AG09309 (cell line): Measurements from ENCODE around the gene PTDSS2.

Experiments
- DNase-seq: peaks from one replicate; pipeline ENCODE4 v3.0.0-alpha.2; 2010; ENCODE audit warnings: low read depth
- H3K4me3 ChIP-seq: 2 replicates; pipeline ENCODE4 v1.5.1; 2011; ENCODE audit warnings: mild to moderate bottlenecking, low read depth, low read length, moderate library complexity; ENCODE audit not compliant: control insufficient read depth
- CTCF ChIP-seq: IDR thresholded peaks from 2 replicates; pipeline ENCODE4 v1.5.1; 2011; ENCODE audit warnings: mild to moderate bottlenecking, low read depth, low read length, inconsistent platforms; ENCODE audit not compliant: insufficient read depth, control insufficient read depth; ENCODE audit errors: missing control alignments

Gene PTDSS2

DNA sequence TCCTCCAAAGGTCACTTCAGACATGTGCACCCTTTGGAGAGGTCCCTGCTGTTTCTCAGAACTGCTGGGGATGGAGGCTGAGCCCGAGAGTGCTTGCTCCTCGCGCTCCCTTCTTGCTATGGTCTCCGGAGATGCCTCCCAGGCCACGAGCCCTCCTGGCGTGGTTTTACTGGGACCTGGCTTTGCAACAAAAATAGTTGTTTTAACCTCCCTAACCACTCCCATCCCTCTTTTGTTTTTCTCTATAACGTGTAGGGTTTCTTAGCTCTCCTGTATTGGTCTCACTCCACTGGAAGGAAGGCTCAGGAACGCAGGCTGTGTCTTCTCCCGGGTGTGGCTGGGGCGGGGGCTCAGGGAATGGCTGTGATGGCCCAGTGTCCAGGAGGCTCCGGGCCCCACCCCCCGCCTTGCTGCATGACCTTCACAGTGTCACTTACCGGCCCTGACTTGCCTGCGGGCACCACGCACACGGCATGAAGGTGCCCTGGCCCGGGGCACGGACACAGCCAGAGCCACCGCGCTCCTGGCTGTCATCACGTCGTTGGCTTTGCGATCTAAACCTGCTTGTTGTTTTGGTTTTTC lies 5.6 kb downstream of the PTDSS2 start:
- no peak for TF ChIP-seq CTCF

GRCh38 chr11:456533-456932 lies 6.5 kb downstream of the PTDSS2 start:
- no peak for TF ChIP-seq CTCF
- no peak for DNase-seq
- no peak overlapping the region for H3K4me3 ChIP-seq

More for the DNA sequence above, 5.6 kb downstream of the PTDSS2 start:
- H3K4me3 ChIP-seq: no peak overlapping the region
- no peak for DNase-seq

DNA sequence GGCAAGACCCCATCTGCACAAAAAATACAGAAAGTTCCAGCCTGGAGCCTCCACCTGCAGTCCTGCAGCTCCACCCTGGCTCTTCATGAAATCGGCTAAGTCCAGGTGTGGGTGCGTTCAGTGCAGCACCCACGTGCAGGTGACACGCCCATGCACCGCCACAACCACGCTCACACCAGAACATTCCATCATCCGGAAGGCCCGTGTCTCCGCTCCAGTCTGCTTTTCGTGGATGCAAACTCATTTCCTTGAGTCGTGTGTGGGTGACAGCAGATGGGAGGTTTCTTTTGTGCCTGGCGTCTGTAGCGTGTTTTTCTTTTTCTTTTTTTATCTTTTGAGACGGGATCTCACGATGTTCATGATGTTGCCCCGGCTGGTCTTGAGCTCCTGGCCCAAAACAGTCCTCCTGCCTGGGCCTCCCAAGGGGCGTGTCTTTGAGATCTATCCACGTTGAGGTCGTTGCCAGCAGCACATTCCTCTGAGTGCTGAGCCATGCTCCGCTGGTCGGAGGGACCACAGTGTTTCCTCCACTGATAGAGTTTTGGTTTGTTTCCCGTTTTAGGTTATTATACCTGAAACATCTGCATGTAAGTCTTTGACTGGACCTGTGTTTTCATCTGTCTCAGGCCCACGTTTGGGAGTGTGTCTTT lies 7.2 kb downstream of the PTDSS2 start:
- H3K4me3 ChIP-seq: no peak overlapping the region
- no peak for DNase-seq
- no peak for TF ChIP-seq CTCF

DNA sequence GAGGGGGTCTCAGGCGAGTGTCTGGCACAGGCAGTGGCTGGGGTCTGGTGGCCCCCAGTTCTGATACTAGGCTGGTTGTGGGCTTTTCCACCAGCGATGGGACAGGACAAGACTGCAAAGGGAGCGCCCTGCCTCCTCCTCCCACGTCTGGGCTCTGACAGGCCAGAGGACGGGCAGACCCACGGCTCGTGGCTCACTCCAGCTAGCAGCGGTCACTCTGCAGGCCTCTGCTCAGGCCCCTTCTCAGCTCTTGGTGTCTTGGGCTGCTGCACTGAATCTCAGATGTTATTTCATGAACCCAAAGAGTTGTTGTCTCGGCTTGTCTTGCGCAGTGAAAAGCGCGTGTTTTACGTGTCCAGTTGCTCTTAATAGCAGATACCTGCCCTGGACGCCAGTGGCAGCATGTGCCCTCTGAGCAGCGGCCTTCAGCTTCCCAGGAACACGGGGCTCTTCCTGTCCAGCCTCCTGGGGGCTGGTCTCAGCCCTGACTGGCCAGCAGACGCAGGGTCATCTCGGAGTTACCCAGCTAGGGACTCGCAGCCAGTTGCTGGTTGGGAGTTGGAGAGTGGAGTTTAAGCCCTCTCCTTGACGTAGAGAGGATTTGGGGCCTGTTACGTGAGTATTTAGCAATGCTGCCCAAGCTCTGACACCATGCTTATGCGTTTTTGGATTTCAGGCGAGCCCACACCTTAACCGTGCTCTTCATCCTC lies 9.6 kb downstream of the PTDSS2 start:
- no peak for DNase-seq
- H3K4me3 ChIP-seq: no peak overlapping the region
- no peak for TF ChIP-seq CTCF

DNA sequence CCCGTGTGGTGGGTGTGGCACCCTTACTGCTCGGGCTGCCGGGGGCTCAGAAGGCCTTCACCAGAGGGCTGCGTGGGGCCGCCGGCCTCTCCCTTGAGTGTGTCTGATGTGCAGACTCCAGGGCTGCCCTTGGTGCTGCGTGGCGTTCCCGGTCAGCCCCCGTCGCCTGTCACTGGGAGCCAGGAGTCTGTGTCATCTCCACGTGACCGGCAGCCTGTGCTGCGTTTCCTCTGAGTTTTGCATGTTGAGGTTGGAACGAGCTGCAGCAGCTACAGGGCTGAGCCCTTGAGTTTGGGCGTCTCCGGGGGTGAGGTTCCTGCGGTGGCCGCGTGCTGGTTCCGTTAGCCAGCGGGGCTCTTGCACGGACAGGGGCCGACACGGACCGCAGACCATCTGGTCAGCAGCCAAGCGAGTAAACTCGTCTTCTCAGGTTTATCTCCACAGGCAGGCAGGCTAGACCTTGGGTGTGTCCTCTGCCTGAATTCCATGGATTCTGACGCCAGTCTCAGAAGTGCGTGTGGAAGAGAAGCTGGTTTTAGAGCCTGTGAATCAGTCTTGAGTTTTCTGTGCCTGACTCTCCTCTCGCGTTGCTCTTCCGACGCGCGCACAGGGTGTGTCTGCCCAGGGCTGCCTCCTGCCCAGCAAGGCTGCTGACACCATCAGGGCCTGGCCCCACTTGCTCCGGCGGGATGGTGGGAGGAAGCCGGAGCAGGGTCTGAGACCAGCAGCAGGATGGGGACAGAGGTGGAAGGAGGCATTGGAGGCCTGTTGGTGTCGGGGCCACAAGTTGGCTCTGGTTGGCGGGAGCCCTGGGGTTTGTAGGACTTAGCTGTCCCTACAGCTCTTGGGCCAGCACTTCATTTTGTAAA lies 10.5 kb downstream of the PTDSS2 start:
- H3K4me3 ChIP-seq: no peak overlapping the region
- no peak for DNase-seq
- TF ChIP-seq CTCF: no peak

DNA sequence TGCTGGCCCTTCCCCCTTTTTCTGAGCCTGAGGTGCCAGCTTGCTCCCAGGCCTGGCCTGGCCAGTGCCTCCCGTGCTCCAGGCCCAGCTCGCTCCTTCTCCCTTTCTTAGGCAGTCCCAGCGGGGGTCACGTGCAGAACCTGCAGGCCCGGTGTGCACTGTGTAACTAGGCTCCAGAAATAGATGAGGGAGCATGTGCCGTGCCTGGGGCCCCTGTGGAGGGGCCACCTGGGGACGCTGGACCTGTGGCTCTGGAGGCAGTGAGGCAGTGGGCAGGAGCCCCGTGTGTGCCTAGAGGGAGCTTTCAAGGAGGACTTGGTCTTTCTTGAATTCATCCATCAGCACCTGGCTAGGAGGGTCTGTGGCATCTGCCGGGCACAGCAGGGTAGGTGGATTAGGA lies 11.5 kb downstream of the PTDSS2 start:
- no peak for TF ChIP-seq CTCF
- H3K4me3 ChIP-seq: no peak overlapping the region

More for the DNA sequence above, 11.5 kb downstream of the PTDSS2 start:
- no peak for DNase-seq
